HL-60 (cell line): ENCODE measurements around the gene PDK2.

Experiments
- CTCF ChIP-seq: IDR thresholded peaks from one replicate; pipeline ENCODE4 v1.5.1; 2011; ENCODE audit warnings: low read length, control low read depth, inconsistent platforms; ENCODE audit not compliant: insufficient read depth
- GABPA ChIP-seq: IDR thresholded peaks from 2 replicates; pipeline ENCODE4 v1.6.1; 2012; ENCODE audit warnings: low read depth
- POLR2AphosphoS5 ChIP-seq: IDR thresholded peaks from 2 replicates; pipeline ENCODE4 v1.6.1; 2012; ENCODE audit warnings: low read depth
- REST ChIP-seq: IDR thresholded peaks from 2 replicates; pipeline ENCODE4 v1.6.1; 2012; ENCODE audit warnings: low read depth; ENCODE audit not compliant: insufficient replicate concordance
- SPI1 ChIP-seq: IDR thresholded peaks from 2 replicates; pipeline ENCODE4 v1.6.1; 2012; ENCODE audit warnings: low read depth, mild to moderate bottlenecking, borderline replicate concordance

GRCh38 chr17:50114401-50114800, 19.2 kb downstream of the PDK2 start:
- no peak for TF ChIP-seq REST
- no peak for TF ChIP-seq POLR2AphosphoS5
- TF ChIP-seq CTCF: no peak
- TF ChIP-seq GABPA: no peak
- no peak for TF ChIP-seq SPI1
